GM18505 (cell line): ENCODE data around the gene GSTA3.
"Not testable (repeated sequence)": the region's sequence is repeated elsewhere in the genome, so short reads cannot be mapped to it uniquely, and the experiment has no call there.

Source experiments
- ATAC-seq: cut with Tn5 transposase; IDR thresholded peaks from one replicate; pipeline ENCODE4 v1.9.1; 2021; ENCODE audit not compliant: unreplicated experiment
- POLR2A ChIP-seq: IDR thresholded peaks from 4 replicates; pipeline ENCODE4 v1.6.1; 2011; ENCODE audit warnings: borderline replicate concordance; ENCODE audit not compliant: insufficient read depth, insufficient read length; ENCODE audit errors: extremely low read depth

The GSTA3 gene

GRCh38 chr6:52922161-52922560 is 12.7 kb upstream of the GSTA3 start:
- TF ChIP-seq POLR2A: no peak
- no peak for ATAC-seq

DNA sequence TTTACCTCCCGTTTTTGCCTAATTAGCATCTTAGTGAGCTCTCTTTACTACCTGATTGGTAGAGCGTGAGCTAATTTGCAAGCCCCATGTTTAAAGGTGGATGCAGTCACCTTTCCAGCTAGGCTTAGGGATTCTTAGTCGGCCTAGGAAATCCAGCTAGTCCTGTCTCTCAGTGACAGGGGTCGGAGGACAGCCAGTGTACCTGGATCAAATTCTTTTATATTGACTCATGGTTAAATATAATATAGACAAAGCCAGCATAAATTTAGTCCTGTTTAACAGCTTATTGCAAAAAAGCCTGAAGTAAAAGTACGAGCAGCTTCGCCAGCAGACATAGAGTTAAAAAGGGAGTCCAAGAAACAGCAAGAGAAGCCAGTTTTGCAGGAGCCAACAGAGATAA is 12.2 kb upstream of the GSTA3 start:
- no peak for ATAC-seq
- no peak for TF ChIP-seq POLR2A

DNA sequence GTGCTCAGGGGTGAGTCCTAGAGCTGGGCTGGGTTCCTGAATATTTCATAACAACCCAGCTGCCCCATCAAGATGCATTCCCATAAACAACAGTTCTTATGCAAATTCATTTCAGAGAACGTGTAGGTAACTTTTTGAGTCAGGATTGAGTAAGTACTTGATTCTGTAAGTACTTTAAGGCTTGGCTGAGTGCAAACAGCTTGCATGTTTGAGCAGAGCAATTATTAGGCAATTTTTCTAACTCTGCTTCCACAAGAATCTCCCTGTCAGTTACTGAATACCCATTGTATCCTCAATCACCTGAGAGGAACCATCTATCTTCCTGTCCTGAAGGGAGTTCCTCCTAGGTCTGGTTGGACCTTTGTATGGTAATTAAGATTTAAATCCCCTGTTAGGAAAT is 10.0 kb upstream of the GSTA3 start:
- not testable (repeated sequence) for ATAC-seq

- not testable (repeated sequence) for ATAC-seq
Observed at GRCh38 chr6:52918771-52919170, 9.3 kb upstream of the GSTA3 start.

GRCh38 chr6:52918027-52918686 is 8.7 kb upstream of the GSTA3 start:
- ATAC-seq: not testable (repeated sequence)

GRCh38 chr6:52914516-52914915 is 5.0 kb upstream of the GSTA3 start:
- no peak for TF ChIP-seq POLR2A

DNA sequence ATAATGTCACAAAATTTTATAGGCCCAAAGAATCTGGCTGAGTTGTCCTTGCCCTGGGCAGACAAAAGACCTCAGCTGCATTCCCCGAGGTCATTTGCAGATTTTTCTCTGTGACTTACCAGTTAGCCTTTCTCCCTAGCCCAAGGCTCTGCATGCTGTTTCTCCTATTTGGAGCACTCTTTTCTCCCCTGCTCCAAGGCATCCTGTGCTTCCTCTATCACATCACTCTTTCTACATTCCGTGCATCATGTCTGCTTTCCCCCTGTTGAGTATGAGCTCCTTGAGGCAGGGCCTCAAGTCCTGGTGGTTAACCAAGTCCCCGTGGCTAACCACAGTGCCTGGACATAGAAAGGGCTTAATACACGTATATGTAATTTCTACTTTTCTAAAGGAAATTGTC is 593 bp upstream of the GSTA3 start:
- no peak for TF ChIP-seq POLR2A
- no peak for ATAC-seq

More at GRCh38 chr6:52914516-52914915, 5.0 kb upstream of the GSTA3 start:
- no peak for ATAC-seq

DNA sequence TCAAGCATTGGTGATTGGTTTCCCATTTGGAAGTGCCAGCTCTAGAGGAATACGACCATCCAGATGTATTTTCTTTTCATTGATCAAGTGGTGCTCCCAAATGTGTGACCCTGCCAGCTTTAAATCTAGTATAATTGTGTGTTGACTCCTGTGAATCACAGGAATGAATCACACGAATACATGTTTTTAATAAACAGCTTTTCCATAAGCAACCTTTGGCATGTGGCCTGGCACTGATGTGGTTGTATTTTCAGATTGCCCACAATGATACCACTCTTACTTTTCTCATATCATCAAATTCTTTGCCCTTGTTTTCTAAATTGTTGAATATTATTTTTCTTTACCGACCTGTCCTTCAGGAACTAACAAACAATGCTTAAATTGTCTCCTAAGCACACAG is 367 bp downstream of the GSTA3 start:
- no peak for TF ChIP-seq POLR2A
- no peak for ATAC-seq

- TF ChIP-seq POLR2A: no peak
- ATAC-seq: no peak
Observed at GRCh38 chr6:52908526-52908925, 972 bp downstream of the GSTA3 start.

GRCh38 chr6:52904562-52905279 is 4.8 kb downstream of the GSTA3 start:
- no peak for TF ChIP-seq POLR2A
- no peak for ATAC-seq

GRCh38 chr6:52900536-52900935 is 9.0 kb downstream of the GSTA3 start:
- no peak for TF ChIP-seq POLR2A
- no peak for ATAC-seq

DNA sequence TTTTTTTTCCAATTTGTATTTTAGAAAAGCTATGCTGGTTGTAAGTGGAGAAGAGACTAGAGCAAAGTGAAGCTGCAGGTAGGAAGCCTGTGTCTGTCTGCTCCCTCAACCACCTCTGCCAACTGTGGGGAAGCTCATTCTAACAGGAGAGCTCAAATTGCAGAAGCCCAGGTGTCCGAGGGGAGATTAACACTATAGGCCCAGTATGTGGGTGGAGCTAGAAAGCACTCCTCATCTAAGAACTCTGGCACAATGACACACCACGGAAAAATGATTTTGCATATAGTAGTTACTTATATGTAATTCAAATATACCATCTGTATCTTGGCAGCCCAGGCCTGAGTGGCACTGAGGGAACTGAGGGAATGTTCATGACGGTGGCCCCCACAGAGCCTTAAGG is 13.7 kb downstream of the GSTA3 start:
- ATAC-seq: not testable (repeated sequence)

GRCh38 chr6:52894285-52894684 is 15.2 kb downstream of the GSTA3 start:
- TF ChIP-seq POLR2A: no peak
- no peak for ATAC-seq

DNA sequence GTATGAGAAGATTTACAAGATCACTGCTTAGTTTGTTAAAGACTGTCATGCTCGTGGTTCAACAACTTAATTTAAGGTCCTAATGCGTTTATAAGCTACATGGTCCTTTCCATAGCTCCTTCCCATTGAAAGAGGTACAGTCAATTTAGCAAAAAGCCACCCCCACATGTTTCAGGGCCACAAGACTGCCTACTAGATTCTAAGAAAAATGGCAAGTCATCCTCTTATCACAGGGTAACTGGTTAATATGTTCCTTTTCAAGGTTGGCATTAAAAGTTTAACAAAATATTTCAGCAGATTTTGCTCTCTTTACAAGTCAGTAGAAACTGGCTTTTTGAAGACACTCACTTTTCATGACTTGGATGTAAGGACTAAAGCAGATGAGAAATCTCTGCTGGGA is 15.7 kb downstream of the GSTA3 start:
- no peak for TF ChIP-seq POLR2A
- ATAC-seq: no peak

GRCh38 chr6:52893221-52893620 is 16.3 kb downstream of the GSTA3 start:
- no peak for ATAC-seq
- TF ChIP-seq POLR2A: no peak
